ENCODE results near the gene UGT1A8. TPM values are rescaled to one million over a fixed set of nuclear protein-coding genes. Genes with fewer than 3 reads are reported as not detected.
"Not testable (repeated sequence)": the region's sequence is repeated elsewhere in the genome, so short reads cannot be mapped to it uniquely, and the experiment has no call there.

The UGT1A8 gene
- polyA plus RNA-seq, 2 of the 4 experiments (the other 2 are of a cell fraction), result 0.22 TPM; not detected in 1

GRCh38 chr2:233588400-233588799 lies 29.0 kb upstream of the UGT1A8 start:
- TF ChIP-seq NPAS2 (CRISPR knock-in tag; IDR thresholded peaks at IDR 0.05; ENCODE audit: borderline replicate concordance) (no peak), JUN (IDR thresholded peaks at IDR 0.05) (no peak), ZNF302 (CRISPR knock-in tag; IDR thresholded peaks at IDR 0.05) (no peak), HDAC2 (IDR thresholded peaks at IDR 0.05) (no peak), CBX2 (IDR thresholded peaks at IDR 0.05; ENCODE audit: borderline replicate concordance, low read depth) (no peak), ELK1 (IDR thresholded peaks at IDR 0.05; ENCODE audit: low read depth, low read length) (no peak), BHLHE40 (IDR thresholded peaks at IDR 0.05; ENCODE audit: low read depth, low read length) (no peak), REST (IDR thresholded peaks at IDR 0.05) (no peak), MYC (IDR thresholded peaks at IDR 0.05; ENCODE audit: borderline replicate concordance, low read length) (no peak), RCOR1 (IDR thresholded peaks at IDR 0.05; ENCODE audit: low read depth, low read length) (no peak), E2F6 (IDR thresholded peaks at IDR 0.05; ENCODE audit: borderline replicate concordance, low read depth) (no peak), CTCF (IDR thresholded peaks at IDR 0.05) (no peak), HMGXB4 (CRISPR knock-in tag; IDR thresholded peaks at IDR 0.05; ENCODE audit: borderline replicate concordance) (no peak), ATOH8 (CRISPR knock-in tag; IDR thresholded peaks at IDR 0.05; ENCODE audit: low read depth) (no peak), CHD4 (IDR thresholded peaks at IDR 0.05; ENCODE audit: borderline replicate concordance) (no peak), RARB (CRISPR knock-in tag; IDR thresholded peaks at IDR 0.05) (no peak), CEBPB (IDR thresholded peaks at IDR 0.05) (no peak), HOXA7 (CRISPR knock-in tag; IDR thresholded peaks at IDR 0.05) (no peak), ZC3H11A (IDR thresholded peaks at IDR 0.05) (no peak)
- H3K4me2 ChIP-seq, result no peak overlapping the region
- no peaks in the 10 kb centered on the region for H3K4me1 ChIP-seq
- no peak for FAIRE-seq
- no peak for DNase-seq (ENCODE audit: low read depth in 1 of 2, low spot score in 1 of 2)
- 0 out of 3 replicates have a peak, but pooled peaks cover 3% of the 10 kb centered on the region for H3K9me3 ChIP-seq
- 82% methylated on average over 2 of the region's 2 CpGs for WGBS (ENCODE audit: missing lambda C conversion rate)
- CTCF ChIA-PET, result no interaction called here
- no peak overlapping the region for H3K27ac ChIP-seq
- H3K4me3 ChIP-seq, result no peak overlapping the region
- no peak for ATAC-seq
- POLR2A ChIA-PET, result no interaction called here

- POLR2A ChIA-PET; DNase-seq (ENCODE audit: low read depth in 1 of 2, low spot score in 1 of 2); CTCF ChIA-PET; H3K27ac ChIP-seq; ATAC-seq; H3K4me1 ChIP-seq; H3K9me3 ChIP-seq; H3K4me3 ChIP-seq; H3K4me2 ChIP-seq; FAIRE-seq: not testable (repeated sequence)
- WGBS (ENCODE audit: missing lambda C conversion rate), result 94% methylated on average over 1 of the region's 1 CpG
Measured at GRCh38 chr2:233592706-233593105, 24.7 kb upstream of the UGT1A8 start.

All from A549 (cell line).